Hematopoietic multipotent progenitor cell treated with erythropoietin and hydrocortisone succinate and interleukin-3 and kit ligand, for 15 days (in vitro differentiated cells): ENCODE measurements around the gene KBTBD4.

Source experiments
- DNase-seq: peaks from one replicate; pipeline ENCODE4 v3.0.0-alpha.2; 2015; ENCODE audit warnings: low spot score

Gene KBTBD4

GRCh38 chr11:47524291-47524874, 54.4 kb downstream of the KBTBD4 start:
- DNase-seq = no peak

- no peak for DNase-seq
These were observed 55.1 kb downstream of the KBTBD4 start for GRCh38 chr11:47523490-47524225.
